ENCODE data around the gene GDAP2.

Gene GDAP2

DNA sequence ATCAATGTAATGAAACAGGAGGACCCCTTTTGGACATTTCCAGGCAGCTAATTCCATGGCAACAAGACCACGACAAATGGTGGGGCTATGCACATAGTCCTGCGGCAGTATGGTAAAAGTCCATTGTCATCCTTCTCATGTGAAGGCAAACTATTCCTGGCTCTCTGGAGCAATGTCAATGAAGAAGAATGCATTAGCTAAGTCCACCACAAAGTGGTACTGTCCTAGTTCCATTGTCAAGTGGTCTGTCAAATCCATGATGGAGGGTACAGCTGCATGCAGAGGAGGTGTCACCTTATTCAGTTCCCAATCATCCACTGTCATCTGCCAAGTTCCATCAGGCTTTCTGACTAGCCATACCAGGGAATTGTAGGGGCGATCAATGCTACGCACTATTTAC is 110.1 kb downstream of the GDAP2 start:
- Histone ChIP-seq H3K4me3 (ENCODE audit: low read depth in 1 of 2, low read length in 1 of 2) (no peak overlapping the region), H3K27ac (no peak overlapping the region), H3K9me3 (no peaks in the 10 kb centered on the region), H3K36me3 (no peaks in the 10 kb centered on the region), H3K4me1 (ENCODE audit: control insufficient read depth in 1 of 2, insufficient read depth in 1 of 2, low read depth in 1 of 2, low read length in 1 of 2) (no peaks in the 10 kb centered on the region), H3K27me3 (no peaks in the 10 kb centered on the region)
- TF ChIP-seq, protein P1, sequence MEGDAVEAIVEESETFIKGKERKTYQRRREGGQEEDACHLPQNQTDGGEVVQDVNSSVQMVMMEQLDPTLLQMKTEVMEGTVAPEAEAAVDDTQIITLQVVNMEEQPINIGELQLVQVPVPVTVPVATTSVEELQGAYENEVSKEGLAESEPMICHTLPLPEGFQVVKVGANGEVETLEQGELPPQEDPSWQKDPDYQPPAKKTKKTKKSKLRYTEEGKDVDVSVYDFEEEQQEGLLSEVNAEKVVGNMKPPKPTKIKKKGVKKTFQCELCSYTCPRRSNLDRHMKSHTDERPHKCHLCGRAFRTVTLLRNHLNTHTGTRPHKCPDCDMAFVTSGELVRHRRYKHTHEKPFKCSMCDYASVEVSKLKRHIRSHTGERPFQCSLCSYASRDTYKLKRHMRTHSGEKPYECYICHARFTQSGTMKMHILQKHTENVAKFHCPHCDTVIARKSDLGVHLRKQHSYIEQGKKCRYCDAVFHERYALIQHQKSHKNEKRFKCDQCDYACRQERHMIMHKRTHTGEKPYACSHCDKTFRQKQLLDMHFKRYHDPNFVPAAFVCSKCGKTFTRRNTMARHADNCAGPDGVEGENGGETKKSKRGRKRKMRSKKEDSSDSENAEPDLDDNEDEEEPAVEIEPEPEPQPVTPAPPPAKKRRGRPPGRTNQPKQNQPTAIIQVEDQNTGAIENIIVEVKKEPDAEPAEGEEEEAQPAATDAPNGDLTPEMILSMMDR (IDR thresholded peaks at IDR 0.05) = no peak

DNA sequence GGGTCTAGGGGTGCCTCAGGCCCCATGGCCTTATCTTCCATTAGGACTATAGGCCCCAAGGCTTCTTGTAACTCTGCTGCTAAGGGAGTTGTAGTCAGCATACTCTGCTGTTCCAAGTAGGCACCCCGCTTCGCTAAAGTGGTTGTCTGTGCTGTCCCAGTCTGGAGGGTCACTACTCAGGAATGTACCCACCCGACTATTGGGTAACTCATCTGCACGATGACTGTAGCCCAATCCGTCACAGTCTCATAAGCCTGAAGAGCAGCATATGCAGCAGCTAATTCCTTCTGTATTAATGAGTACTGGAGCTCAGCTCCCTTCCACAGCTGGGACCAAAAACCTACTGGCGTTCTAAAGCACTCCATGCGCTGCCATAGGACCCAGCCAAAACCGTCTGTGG is 111.0 kb downstream of the GDAP2 start:
- no peaks in the 10 kb centered on the region for H3K36me3 ChIP-seq
- H3K9me3 ChIP-seq = no peaks in the 10 kb centered on the region
- no peak overlapping the region for H3K4me3 ChIP-seq (ENCODE audit: low read depth in 1 of 2, low read length in 1 of 2)
- H3K27ac ChIP-seq = no peak overlapping the region
- H3K27me3 ChIP-seq = no peaks in the 10 kb centered on the region
- TF ChIP-seq, protein P1 (IDR thresholded peaks at IDR 0.05) = no peak
- no peaks in the 10 kb centered on the region for H3K4me1 ChIP-seq (ENCODE audit: control insufficient read depth in 1 of 2, insufficient read depth in 1 of 2, low read depth in 1 of 2, low read length in 1 of 2)

DNA sequence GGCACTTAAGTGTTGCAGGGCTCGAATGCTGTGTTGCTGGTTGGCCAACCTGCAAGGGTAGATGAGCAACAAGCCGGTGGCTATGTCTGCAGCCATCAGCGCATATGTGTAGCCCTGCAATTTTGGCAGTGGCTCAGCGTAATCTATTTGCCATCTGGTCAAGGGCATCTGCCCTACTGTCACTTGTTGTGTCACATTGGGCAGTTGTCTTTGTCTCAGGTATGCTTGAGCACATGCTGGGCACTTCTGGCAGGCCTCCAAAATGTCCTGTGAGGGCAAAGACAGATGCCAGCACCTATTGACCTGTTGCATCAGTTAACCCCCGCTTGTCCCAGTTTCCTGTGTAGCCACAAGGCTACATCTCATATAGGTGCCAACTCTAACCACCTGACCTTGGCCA is 111.8 kb downstream of the GDAP2 start:
- TF ChIP-seq, protein P1 (IDR thresholded peaks at IDR 0.05) = no peak
- no peak overlapping the region for H3K4me3 ChIP-seq (ENCODE audit: low read depth in 1 of 2, low read length in 1 of 2)
- H3K27ac ChIP-seq = no peak overlapping the region
- H3K9me3 ChIP-seq = no peaks in the 10 kb centered on the region
- H3K27me3 ChIP-seq = no peaks in the 10 kb centered on the region
- no peaks in the 10 kb centered on the region for H3K4me1 ChIP-seq (ENCODE audit: control insufficient read depth in 1 of 2, insufficient read depth in 1 of 2, low read depth in 1 of 2, low read length in 1 of 2)
- no peaks in the 10 kb centered on the region for H3K36me3 ChIP-seq

DNA sequence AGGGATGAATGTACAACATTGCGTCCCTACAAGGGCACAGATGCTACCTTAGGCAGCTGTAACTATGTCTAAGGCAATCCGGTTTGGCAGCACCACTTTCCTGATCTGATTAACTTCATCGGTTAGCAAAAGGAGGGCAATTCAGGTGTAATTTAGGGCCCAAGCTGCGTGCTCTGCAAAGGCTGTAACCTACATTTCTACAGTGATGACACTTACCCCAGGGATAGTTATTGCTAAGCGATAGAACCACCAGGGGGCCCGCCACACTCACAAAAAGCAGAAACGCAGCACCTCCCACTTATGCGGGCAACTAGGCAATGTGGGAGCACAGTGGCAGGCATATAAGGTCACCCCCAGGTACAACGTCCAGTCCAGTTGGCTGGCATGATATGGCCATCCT is 113.5 kb downstream of the GDAP2 start:
- Histone ChIP-seq H3K27ac (no peak overlapping the region), H3K9me3 (no peaks in the 10 kb centered on the region), H3K4me3 (ENCODE audit: low read depth in 1 of 2, low read length in 1 of 2) (no peak overlapping the region), H3K27me3 (no peaks in the 10 kb centered on the region), H3K4me1 (ENCODE audit: control insufficient read depth in 1 of 2, insufficient read depth in 1 of 2, low read depth in 1 of 2, low read length in 1 of 2) (no peaks in the 10 kb centered on the region), H3K36me3 (no peaks in the 10 kb centered on the region)
- TF ChIP-seq, protein P1 (IDR thresholded peaks at IDR 0.05) = no peak

DNA sequence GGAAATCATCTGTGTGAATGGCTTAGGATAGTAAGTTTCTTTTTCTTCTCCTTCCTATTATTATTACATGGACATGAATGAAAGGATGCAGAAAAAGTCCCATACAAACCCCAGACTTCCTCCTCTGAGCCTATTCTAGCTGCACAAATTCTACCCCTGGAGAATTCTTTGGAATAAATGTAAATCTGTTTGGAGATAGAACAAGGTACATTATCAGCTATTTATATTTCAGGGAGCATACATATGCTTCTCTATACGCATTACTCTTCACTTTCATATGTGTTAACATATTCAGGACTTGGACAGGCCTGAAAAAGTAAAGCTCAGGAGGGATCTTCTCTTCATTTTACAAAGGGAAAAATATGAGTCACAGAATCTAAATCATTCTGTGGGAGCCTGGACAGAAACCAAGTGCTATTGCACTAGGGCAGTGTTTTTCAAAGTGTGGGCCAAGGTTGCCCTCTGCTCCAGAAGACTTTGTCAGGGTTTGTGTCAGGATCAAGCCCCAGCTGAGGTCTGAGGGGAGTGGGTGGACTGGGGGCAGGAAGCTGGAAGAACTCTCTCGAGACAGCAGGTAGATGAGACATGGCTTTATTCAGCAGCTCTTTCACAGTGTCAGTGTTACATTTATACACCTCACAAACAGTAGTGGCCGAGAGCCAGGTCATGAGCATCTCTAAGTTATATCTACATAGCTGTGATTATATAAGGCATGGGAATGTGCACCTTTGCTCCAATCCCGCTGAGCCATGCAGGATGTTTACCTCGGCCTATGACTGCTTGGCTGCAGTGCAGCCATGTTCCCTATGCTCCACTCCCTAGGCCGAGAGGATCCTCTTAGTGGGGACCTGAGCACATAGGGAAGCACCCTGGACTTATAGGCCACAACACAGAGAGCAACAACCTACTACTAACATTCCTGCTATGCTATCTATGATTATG is 114.3 kb downstream of the GDAP2 start:
- Histone ChIP-seq H3K4me3 (ENCODE audit: low read depth in 1 of 2, low read length in 1 of 2) (no peak overlapping the region), H3K27ac (no peak overlapping the region), H3K4me1 (ENCODE audit: control insufficient read depth in 1 of 2, insufficient read depth in 1 of 2, low read depth in 1 of 2, low read length in 1 of 2) (no peaks in the 10 kb centered on the region), H3K36me3 (no peaks in the 10 kb centered on the region), H3K27me3 (peaks cover 3% of the 10 kb centered on the region), H3K9me3 (no peaks in the 10 kb centered on the region)
- TF ChIP-seq, protein P1 (IDR thresholded peaks at IDR 0.05) = no peak
